T-helper 2 cell treated with Interferon-gamma antibody and Interleukin-4, amounts not matched to agents 5 μg/mL and 100 μg/mL, for 36 hours (primary cell): ENCODE data around the gene CORIN.

ENCODE experiments used
- DNase-seq: peaks from one replicate; pipeline ENCODE4 v3.0.0; 2021; ENCODE audit warnings: low spot score
- H3K27ac Mint-ChIP-seq: one replicate; pipeline ENCODE4 v1.8.0; 2021; ENCODE audit warnings: mild to moderate bottlenecking, mixed read lengths
- H3K27me3 Mint-ChIP-seq: one replicate; pipeline ENCODE4 v1.8.0; 2021; ENCODE audit warnings: low read depth, mixed read lengths
- H3K36me3 Mint-ChIP-seq: one replicate; pipeline ENCODE4 v1.8.0; 2021; ENCODE audit warnings: low read depth, mixed read lengths
- H3K4me1 Mint-ChIP-seq: one replicate; pipeline ENCODE4 v1.8.0; 2021; ENCODE audit warnings: low read depth, mixed read lengths
- H3K4me3 Mint-ChIP-seq: one replicate; pipeline ENCODE4 v1.8.0; 2022; ENCODE audit warnings: mild to moderate bottlenecking, moderate library complexity, mixed read lengths
- H3K9me3 Mint-ChIP-seq: one replicate; pipeline ENCODE4 v1.8.0; 2021; ENCODE audit warnings: mixed read lengths

The CORIN gene

GRCh38 chr4:47744253-47744652 lies 93.6 kb downstream of the CORIN start:
- Mint-ChIP-seq H3K27me3 (peaks cover 10% of the 10 kb centered on the region), H3K36me3 (no peaks in the 10 kb centered on the region), H3K4me3 (no peak overlapping the region), H3K9me3 (peaks cover 4% of the 10 kb centered on the region), H3K4me1 (no peaks in the 10 kb centered on the region), H3K27ac (no peak overlapping the region)
- no peak for DNase-seq

- Mint-ChIP-seq H3K4me3 (no peak overlapping the region), H3K27me3 (peaks cover 6% of the 10 kb centered on the region), H3K9me3 (peaks cover 8% of the 10 kb centered on the region), H3K36me3 (no peaks in the 10 kb centered on the region), H3K27ac (no peak overlapping the region), H3K4me1 (no peaks in the 10 kb centered on the region)
- DNase-seq, result no peak
These were observed 96.7 kb downstream of the CORIN start for GRCh38 chr4:47741200-47741599.

GRCh38 chr4:47737326-47737725 lies 100.5 kb downstream of the CORIN start:
- DNase-seq, result no peak
- H3K9me3 Mint-ChIP-seq, result peaks cover 5% of the 10 kb centered on the region
- no peaks in the 10 kb centered on the region for H3K4me1 Mint-ChIP-seq
- no peak overlapping the region for H3K27ac Mint-ChIP-seq
- no peak overlapping the region for H3K4me3 Mint-ChIP-seq
- no peaks in the 10 kb centered on the region for H3K27me3 Mint-ChIP-seq
- no peaks in the 10 kb centered on the region for H3K36me3 Mint-ChIP-seq

GRCh38 chr4:47736555-47736954 lies 101.3 kb downstream of the CORIN start:
- no peak for DNase-seq
- no peaks in the 10 kb centered on the region for H3K4me1 Mint-ChIP-seq

GRCh38 chr4:47736146-47736545 lies 101.7 kb downstream of the CORIN start:
- no peaks in the 10 kb centered on the region for H3K36me3 Mint-ChIP-seq
- no peaks in the 10 kb centered on the region for H3K27me3 Mint-ChIP-seq
- H3K27ac Mint-ChIP-seq, result no peak overlapping the region
- no peaks in the 10 kb centered on the region for H3K4me1 Mint-ChIP-seq
- DNase-seq, result no peak
- no peak overlapping the region for H3K4me3 Mint-ChIP-seq
- H3K9me3 Mint-ChIP-seq, result peaks cover 5% of the 10 kb centered on the region

More at GRCh38 chr4:47736555-47736954, 101.3 kb downstream of the CORIN start:
- Mint-ChIP-seq H3K4me3 (no peak overlapping the region), H3K27ac (no peak overlapping the region), H3K9me3 (peaks cover 5% of the 10 kb centered on the region), H3K36me3 (no peaks in the 10 kb centered on the region), H3K27me3 (no peaks in the 10 kb centered on the region)

GRCh38 chr4:47733302-47734175 lies 104.3 kb downstream of the CORIN start:
- H3K36me3 Mint-ChIP-seq, result no peaks in the 10 kb centered on the region
- H3K9me3 Mint-ChIP-seq, result no peaks in the 10 kb centered on the region
- H3K4me1 Mint-ChIP-seq, result no peaks in the 10 kb centered on the region
- no peaks in the 10 kb centered on the region for H3K27me3 Mint-ChIP-seq
- no peak overlapping the region for H3K4me3 Mint-ChIP-seq
- DNase-seq, result no peak
- no peak overlapping the region for H3K27ac Mint-ChIP-seq

GRCh38 chr4:47731182-47731581 lies 106.7 kb downstream of the CORIN start:
- Mint-ChIP-seq H3K4me3 (no peak overlapping the region), H3K27ac (no peak overlapping the region), H3K4me1 (no peaks in the 10 kb centered on the region), H3K27me3 (peaks cover 2% of the 10 kb centered on the region), H3K36me3 (no peaks in the 10 kb centered on the region), H3K9me3 (no peaks in the 10 kb centered on the region)
- DNase-seq, result no peak

GRCh38 chr4:47729131-47729680 lies 108.7 kb downstream of the CORIN start:
- Mint-ChIP-seq H3K4me3 (no peak overlapping the region), H3K4me1 (no peaks in the 10 kb centered on the region), H3K36me3 (no peaks in the 10 kb centered on the region), H3K27ac (no peak overlapping the region), H3K9me3 (no peaks in the 10 kb centered on the region), H3K27me3 (peaks cover 5% of the 10 kb centered on the region)
- DNase-seq, result no peak

GRCh38 chr4:47721892-47722575 lies 115.8 kb downstream of the CORIN start:
- Mint-ChIP-seq H3K27ac (no peak overlapping the region), H3K4me1 (no peaks in the 10 kb centered on the region), H3K27me3 (peaks cover 15% of the 10 kb centered on the region), H3K4me3 (no peak overlapping the region), H3K9me3 (no peaks in the 10 kb centered on the region), H3K36me3 (no peaks in the 10 kb centered on the region)
- DNase-seq, result no peak

GRCh38 chr4:47721485-47721884 lies 116.4 kb downstream of the CORIN start:
- H3K27me3 Mint-ChIP-seq, result peaks cover 15% of the 10 kb centered on the region
- DNase-seq, result no peak
- no peaks in the 10 kb centered on the region for H3K4me1 Mint-ChIP-seq
- no peaks in the 10 kb centered on the region for H3K9me3 Mint-ChIP-seq
- H3K36me3 Mint-ChIP-seq, result no peaks in the 10 kb centered on the region
- no peak overlapping the region for H3K27ac Mint-ChIP-seq
- H3K4me3 Mint-ChIP-seq, result no peak overlapping the region

- H3K9me3 Mint-ChIP-seq, result no peaks in the 10 kb centered on the region
- DNase-seq, result no peak
- no peaks in the 10 kb centered on the region for H3K36me3 Mint-ChIP-seq
- no peak overlapping the region for H3K27ac Mint-ChIP-seq
- H3K27me3 Mint-ChIP-seq, result peaks cover 13% of the 10 kb centered on the region
- H3K4me3 Mint-ChIP-seq, result no peak overlapping the region
- H3K4me1 Mint-ChIP-seq, result no peaks in the 10 kb centered on the region
These were observed 117.1 kb downstream of the CORIN start for GRCh38 chr4:47720787-47721186.

GRCh38 chr4:47719576-47719975 lies 118.3 kb downstream of the CORIN start:
- no peaks in the 10 kb centered on the region for H3K36me3 Mint-ChIP-seq
- H3K4me1 Mint-ChIP-seq, result no peaks in the 10 kb centered on the region
- no peak for DNase-seq
- H3K9me3 Mint-ChIP-seq, result no peaks in the 10 kb centered on the region
- no peak overlapping the region for H3K27ac Mint-ChIP-seq
- peaks cover 20% of the 10 kb centered on the region for H3K27me3 Mint-ChIP-seq
- no peak overlapping the region for H3K4me3 Mint-ChIP-seq

- Mint-ChIP-seq H3K27me3 (peaks cover 20% of the 10 kb centered on the region), H3K4me1 (no peaks in the 10 kb centered on the region), H3K9me3 (no peaks in the 10 kb centered on the region), H3K27ac (no peak overlapping the region), H3K4me3 (no peak overlapping the region), H3K36me3 (no peaks in the 10 kb centered on the region)
- no peak for DNase-seq
These were observed 119.2 kb downstream of the CORIN start for GRCh38 chr4:47718696-47719095.

GRCh38 chr4:47717188-47717587 lies 120.7 kb downstream of the CORIN start:
- no peaks in the 10 kb centered on the region for H3K36me3 Mint-ChIP-seq
- peaks cover 28% of the 10 kb centered on the region for H3K27me3 Mint-ChIP-seq
- DNase-seq, result no peak
- H3K4me1 Mint-ChIP-seq, result no peaks in the 10 kb centered on the region
- no peak overlapping the region for H3K4me3 Mint-ChIP-seq
- H3K27ac Mint-ChIP-seq, result no peak overlapping the region
- no peaks in the 10 kb centered on the region for H3K9me3 Mint-ChIP-seq
